GM19351 (cell line): ENCODE results near the gene ALDH9A1.

Experiments used
- ATAC-seq: cut with Tn5 transposase; IDR thresholded peaks from one replicate; pipeline ENCODE4 v1.9.1; 2021; ENCODE audit warnings: mild to moderate bottlenecking, moderate library complexity; ENCODE audit not compliant: unreplicated experiment

The ALDH9A1 gene

DNA sequence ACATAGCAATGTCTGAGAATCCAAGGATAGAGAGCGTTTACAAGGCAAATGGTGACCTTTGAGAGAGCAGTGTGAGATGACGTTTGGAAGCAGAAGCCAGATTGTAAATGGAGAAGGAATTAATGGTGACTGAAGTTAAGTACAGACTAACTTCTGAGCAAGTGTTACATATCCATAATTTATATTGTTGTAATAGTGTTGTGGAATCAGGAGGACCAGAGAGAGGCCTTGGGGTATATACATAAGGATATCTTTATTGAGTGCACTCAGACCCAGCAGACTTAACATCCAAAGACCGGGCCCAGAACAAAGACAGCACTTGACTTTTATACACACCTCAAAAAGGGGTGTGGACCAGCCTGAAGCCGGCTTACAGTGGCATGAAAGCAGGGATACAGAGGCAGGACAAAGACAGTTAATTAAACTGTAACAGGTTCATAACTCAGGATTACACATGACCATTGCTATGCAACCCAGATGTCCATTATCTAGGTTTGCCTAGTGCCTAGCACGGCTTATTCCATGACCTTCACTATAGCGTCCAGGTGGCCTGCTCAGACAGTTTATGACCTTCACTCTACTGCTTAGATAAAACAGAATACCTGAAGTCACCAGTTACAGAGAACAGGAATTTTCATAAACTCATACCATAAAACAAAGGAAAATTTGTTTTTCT lies 70.1 kb downstream of the ALDH9A1 start:
- ATAC-seq = no peak

DNA sequence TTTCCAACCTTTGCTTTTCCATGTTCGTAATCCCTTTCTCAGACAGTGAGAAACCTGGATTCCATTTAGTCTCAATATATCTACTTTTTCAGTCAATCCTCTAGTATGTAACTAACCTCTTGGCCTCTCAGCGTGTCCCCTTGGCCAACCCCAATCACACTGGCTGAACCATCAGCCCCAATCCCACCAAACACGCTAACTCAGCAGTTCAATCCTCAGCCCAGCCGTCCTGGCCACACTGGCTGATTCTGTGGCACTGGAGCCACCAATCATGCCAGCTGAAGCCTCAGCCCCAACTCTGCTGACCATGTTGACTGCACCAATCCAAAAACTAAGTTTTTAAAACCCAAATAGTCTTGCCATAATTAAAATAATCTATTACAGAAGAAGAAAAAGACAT lies 73.9 kb downstream of the ALDH9A1 start:
- ATAC-seq = no peak

DNA sequence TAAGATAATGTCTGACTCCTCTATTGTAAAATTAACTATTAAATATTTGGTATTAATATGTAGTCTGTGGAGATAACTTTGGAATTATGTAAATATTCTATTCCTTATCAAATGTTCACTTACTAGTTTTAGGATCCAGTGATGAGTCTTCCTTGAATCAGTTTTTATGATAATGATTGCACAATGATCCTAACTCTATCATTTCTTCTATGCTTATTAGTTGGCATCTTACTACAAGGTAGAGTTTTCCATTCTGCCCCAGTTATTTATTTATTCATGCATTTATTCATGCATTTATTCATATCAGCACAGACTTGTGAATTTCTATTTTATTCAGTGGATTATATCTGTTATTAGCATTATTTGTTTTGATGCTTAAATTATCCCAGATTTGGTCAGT lies 74.7 kb downstream of the ALDH9A1 start:
- ATAC-seq = no peak

DNA sequence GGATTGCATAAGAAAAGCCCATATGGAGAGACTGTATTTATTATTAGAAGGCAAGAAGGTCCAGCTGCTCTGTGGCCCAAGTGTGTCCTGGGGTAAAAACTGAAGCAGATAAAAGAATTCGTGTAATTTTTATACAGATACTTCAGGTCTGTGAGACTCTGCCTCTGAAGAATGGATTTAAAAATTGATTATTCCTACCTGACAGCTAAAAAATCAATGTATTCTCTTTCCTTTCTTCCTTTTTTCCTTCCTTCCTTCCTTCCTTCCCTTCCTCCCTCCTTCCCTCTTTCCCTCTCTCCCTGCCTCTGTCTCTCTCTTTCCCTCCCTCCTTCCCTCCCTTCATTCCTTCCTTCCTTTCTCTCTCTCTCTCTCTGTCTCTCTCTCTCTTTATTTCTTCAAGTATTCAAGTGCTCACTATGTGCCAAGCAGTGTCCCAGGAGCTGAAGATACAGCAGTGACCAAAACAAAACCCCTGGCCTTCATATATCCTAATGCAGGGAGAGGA lies 78.7 kb downstream of the ALDH9A1 start:
- ATAC-seq = no peak

DNA sequence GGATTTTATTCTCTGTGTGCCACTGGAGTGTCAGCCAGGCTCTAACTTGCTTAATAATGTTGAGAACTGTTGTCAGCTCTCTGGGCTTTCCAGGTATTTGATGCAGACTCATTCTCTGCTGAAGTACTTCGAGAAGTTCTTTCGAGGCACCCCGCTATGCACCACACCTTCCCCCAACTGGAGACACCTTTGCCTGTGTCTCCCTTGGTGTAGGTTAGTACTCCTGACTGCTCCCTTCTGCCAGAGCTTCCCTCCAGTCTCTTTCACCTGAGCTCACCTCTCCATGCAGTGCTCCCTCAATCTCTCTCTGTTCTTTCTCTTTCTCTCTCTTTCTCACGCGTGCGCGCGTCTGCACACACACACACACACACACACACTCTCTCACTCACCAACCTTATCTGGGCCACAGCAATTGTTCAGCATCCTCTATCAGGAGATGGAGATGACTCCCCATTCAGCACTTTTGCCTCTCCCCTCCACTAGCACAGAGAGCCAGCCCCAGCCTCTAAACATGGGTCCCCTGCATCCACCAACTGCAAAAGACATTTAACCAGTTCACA lies 81.3 kb downstream of the ALDH9A1 start:
- ATAC-seq = no peak

DNA sequence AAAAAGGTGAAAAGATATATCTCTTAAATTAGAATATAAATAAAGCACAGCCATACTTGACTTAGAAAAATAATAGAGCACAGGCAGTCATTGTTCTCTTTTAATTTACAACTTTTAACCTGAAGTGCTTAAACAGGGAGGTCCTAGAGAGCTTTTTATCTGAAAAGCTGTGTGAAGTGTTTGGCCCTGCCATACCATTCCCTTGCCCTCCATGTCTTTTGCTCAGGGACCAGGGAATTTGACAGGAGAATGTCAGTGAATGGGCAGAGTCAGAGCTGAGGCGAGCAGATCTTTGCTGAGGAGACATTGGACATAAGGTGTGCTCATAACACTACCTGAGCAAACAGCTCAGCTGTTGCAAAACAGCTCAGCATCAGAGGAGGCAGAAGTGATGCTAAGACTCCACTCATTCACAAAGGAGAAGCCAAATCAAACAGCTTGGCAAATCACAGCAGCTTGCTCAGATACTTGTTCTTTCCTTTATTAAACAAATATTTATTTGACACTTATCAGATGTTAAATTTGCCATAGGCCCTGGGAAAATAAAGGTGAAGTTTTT lies 82.2 kb downstream of the ALDH9A1 start:
- ATAC-seq = no peak
